Muscle of leg (tissue), 11 donors: Measurements from ENCODE around the gene MRPS15. TPM values are rescaled to one million over a fixed set of nuclear protein-coding genes. Genes with fewer than 3 reads are reported as not detected.

Source experiments
- DNase-seq: peaks from one replicate; pipeline ENCODE4 v3.0.0; 2013
- H3K27ac ChIP-seq: one replicate; pipeline ENCODE4 v1.5.1; 2013; ENCODE audit warnings: mild to moderate bottlenecking, low read length, control low read depth
- H3K27me3 ChIP-seq: one replicate; pipeline ENCODE4 v1.6.1; 2013; ENCODE audit warnings: low read length; ENCODE audit not compliant: control insufficient read depth, insufficient read depth
- H3K36me3 ChIP-seq: one replicate; pipeline ENCODE4 v1.6.1; 2013; ENCODE audit warnings: low read length; ENCODE audit not compliant: control insufficient read depth, insufficient read depth
- H3K4me1 ChIP-seq: one replicate; pipeline ENCODE4 v1.6.1; 2013; ENCODE audit warnings: low read length; ENCODE audit not compliant: control insufficient read depth, insufficient read depth
- H3K4me3 ChIP-seq: one replicate; pipeline ENCODE4 v1.5.1; 2013; ENCODE audit warnings: low read length, control low read depth
- H3K9me3 ChIP-seq: replicated peaks from 2 replicates; pipeline ENCODE4 v1.6.1; 2013; ENCODE audit warnings: low read depth, low read length; ENCODE audit not compliant: control insufficient read depth
- WGBS: methylation state at CpG from one replicate; pipeline ENCODE4 v1.1.5; 2013; ENCODE audit warnings: missing lambda C conversion rate; ENCODE audit not compliant: insufficient coverage; 5-methylcytosine and 5-hydroxymethylcytosine counted together
- polyA plus RNA-seq, 8 donors: library from polyadenylated mRNA; unstranded; fragments of 120-200 nt; gene quantifications; one replicate each; pipeline versions ENCODE4 v1.2.1 to v1.2.3, GENCODE V29; 2013; ENCODE audit warnings: inconsistent platforms in 1 of 8, low replicate concordance in 1 of 8; ENCODE audit not compliant: insufficient read length in 8 of 8, insufficient read depth in 1 of 8
- total RNA-seq: library from RNA; stranded (reverse); fragments of 120-200 nt; gene quantifications from one replicate; pipeline ENCODE4 v1.2.4, GENCODE V29; 2013

MRPS15 gene
- total and polyA plus RNA-seq, 9 donors, result 44.6 to 65.6 (median 59.8) TPM

DNA sequence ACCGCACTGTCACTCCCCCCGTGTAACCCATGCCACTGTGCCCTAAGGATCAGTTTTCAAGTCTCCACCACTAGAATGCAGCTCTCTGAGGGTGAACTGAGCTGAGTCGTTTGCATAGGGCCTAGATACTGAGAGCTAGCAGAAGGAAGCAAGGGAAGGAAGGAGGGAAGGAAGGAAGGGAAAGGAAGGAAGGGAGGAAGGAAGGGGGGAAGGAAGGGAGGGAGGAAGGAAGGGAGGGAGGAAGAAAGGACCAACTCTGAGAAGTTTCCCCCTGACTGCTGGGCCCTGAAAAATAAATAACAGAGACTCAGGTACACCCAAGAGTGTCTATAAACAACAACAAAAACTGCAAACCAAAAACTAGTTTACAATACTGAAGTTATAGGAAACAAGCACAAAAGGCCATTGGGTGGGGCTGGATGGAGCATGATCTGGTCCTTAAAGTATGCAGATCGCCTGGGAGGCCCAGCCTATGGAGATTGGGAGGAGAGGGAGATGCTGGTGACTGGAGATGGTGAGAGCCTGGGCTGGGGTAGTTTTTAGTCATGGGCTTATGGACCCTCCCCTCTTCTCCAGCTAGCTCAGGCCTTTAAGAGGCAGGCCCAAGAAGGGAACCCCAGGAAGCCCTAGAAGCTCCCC, 1.7 kb upstream of the MRPS15 start:
- Histone ChIP-seq H3K27me3 (no peaks in the 10 kb centered on the region), H3K27ac (no peak overlapping the region), H3K4me1 (peaks cover 7% of the 10 kb centered on the region), H3K36me3 (peaks cover 16% of the 10 kb centered on the region), H3K4me3 (no peak overlapping the region), H3K9me3 (no peaks in the 10 kb centered on the region)
- DNase-seq, result no peak
- WGBS, result 0% methylated on average over 1 of the region's 4 CpGs

DNA sequence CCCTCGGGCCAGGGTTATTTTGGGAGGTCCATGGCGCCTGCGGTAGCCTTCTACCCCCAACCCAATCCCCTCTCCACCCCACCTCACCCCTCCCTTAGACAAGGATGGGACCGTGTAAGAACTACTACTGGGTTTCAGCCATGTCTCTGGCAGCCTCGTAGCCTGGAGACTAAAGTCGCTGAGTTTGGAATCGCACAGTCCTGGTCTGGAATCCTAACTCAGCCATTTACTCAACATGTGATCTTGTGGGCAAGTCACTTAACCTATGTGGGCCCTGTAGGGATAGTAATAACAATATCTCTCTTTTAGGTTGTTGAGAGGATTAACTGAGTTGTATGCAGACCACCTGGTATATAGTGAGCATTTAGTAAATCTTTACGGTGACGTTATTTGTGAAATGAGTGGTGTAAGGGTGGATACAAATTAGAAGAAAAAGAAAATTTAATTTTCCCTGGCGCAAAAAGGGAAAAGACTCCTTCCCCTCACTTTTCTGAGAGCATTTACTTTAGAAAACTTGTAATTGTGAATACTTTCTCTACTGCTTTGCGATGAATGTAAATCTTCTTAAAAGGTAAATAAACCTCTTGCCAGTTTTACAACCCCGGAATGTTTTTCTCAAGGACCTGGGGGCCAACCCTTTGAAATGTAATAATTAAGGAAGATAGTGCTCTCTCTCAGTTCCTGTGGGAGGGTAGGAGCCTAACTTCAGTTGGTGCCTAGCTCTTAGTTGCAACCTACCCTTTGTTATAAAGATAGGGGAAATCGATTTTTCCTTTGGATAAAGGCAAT, 615 bp upstream of the MRPS15 start:
- Histone ChIP-seq H3K4me1 (peaks cover 7% of the 10 kb centered on the region), H3K27me3 (no peaks in the 10 kb centered on the region), H3K36me3 (peaks cover 26% of the 10 kb centered on the region), H3K27ac (peak overlapping the region; percentile 91), H3K9me3 (no peaks in the 10 kb centered on the region), H3K4me3 (peak overlapping the region; percentile 95)
- no peak for DNase-seq
- WGBS, result 0% methylated on average over 3 of the region's 13 CpGs

DNA sequence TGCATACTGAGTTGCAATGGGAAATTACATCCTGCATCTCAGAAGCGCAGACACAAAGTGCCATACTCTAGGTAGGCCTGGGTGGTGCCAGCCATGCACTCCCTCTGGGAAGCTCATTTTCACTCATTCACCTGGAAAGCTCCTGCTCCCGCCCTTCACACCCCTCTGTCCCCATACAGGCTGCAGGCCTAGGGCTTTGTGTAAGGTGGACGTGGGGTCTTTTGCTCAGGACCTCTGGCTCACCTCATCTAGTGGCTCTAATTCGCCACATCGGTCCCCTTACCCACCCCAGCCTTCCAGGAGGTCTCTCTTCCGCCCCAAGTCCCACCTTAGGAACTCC, 751 bp downstream of the MRPS15 start:
- Histone ChIP-seq H3K4me1 (peaks cover 7% of the 10 kb centered on the region), H3K27me3 (no peaks in the 10 kb centered on the region), H3K9me3 (no peaks in the 10 kb centered on the region), H3K4me3 (peak overlapping the region; percentile 95), H3K36me3 (peaks cover 38% of the 10 kb centered on the region), H3K27ac (peak overlapping the region; percentile 62)
- WGBS, result 8% methylated on average over 2 of the region's 6 CpGs
- no peak for DNase-seq

DNA sequence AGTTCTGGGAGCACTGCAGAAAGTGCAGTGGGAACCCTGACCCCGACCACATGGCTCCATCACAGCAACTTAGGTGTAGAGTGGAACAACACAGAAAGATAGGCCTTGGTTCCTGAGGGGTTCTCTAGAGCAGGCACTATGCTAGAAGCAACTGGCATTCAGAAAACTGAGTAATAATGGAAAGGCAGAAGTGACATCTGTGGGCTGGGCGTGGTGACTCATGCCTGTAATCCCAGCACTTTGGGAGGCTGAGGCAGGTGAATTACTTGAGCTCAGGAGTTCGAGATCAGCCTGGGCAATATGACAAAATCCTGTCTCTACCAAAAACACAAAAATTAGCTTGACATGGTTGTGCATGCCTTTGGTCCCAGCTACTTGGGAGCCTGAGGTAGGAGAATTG, 5.3 kb downstream of the MRPS15 start:
- H3K9me3 ChIP-seq, result no peaks in the 10 kb centered on the region
- H3K4me1 ChIP-seq, result peaks cover 5% of the 10 kb centered on the region
- no peak overlapping the region for H3K27ac ChIP-seq
- no peak for DNase-seq
- no peaks in the 10 kb centered on the region for H3K27me3 ChIP-seq
- 100% methylated on average over 1 of the region's 3 CpGs for WGBS
- H3K4me3 ChIP-seq, result no peak overlapping the region
- H3K36me3 ChIP-seq, result peaks cover 73% of the 10 kb centered on the region

DNA sequence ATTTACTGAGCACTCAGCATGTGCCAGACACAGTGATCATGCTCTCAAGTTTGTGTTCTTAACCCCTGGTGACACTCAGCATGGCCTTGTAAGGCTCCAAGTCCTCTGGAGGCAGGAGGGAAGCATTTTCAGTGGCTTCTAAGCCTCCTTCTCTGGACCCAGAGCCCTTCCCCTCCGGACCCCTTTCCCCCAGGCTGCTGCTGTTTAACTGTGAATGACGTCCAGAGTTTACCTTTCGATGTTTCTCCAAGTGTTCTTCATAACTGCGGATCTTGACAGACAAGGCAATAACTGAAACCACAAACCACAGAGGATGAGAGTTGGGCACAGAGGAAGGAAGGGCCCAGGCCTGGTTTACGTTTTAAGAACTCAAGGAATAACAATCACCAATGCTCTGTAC, 6.5 kb downstream of the MRPS15 start:
- Histone ChIP-seq H3K36me3 (peaks cover 77% of the 10 kb centered on the region), H3K27me3 (no peaks in the 10 kb centered on the region), H3K9me3 (no peaks in the 10 kb centered on the region), H3K27ac (no peak overlapping the region), H3K4me3 (no peak overlapping the region), H3K4me1 (no peaks in the 10 kb centered on the region)
- no CpG with 5 or more reads among the region's 5 CpGs for WGBS
- DNase-seq, result no peak

DNA sequence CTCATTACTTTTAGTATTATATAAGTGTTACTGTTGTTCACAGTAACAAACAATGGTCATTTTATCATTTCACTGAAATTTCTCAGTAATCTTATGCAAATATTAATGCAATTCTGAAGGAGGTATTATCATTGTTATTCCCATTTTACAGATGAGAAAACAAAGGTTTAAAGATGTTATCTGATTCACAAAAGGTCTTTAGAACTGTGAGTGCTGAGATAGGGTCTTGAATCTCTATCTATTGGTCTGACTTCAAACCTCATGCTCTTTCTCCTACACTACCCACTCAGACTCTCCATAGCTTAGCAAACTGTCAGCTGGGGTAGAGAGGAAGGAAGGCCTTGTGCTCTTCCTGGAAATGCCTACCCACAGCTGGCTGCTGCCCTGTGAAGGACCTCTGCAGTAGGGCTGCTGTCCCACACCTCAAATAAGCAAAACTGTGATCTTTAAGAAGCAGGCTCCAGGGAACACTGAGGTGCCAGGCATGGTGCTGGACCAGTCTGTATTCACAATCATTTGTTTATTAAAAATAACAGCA, 7.7 kb downstream of the MRPS15 start:
- H3K36me3 ChIP-seq, result peaks cover 67% of the 10 kb centered on the region
- no peaks in the 10 kb centered on the region for H3K27me3 ChIP-seq
- no peaks in the 10 kb centered on the region for H3K4me1 ChIP-seq
- no peak overlapping the region for H3K27ac ChIP-seq
- DNase-seq, result no peak
- H3K9me3 ChIP-seq, result no peaks in the 10 kb centered on the region
- H3K4me3 ChIP-seq, result no peak overlapping the region

DNA sequence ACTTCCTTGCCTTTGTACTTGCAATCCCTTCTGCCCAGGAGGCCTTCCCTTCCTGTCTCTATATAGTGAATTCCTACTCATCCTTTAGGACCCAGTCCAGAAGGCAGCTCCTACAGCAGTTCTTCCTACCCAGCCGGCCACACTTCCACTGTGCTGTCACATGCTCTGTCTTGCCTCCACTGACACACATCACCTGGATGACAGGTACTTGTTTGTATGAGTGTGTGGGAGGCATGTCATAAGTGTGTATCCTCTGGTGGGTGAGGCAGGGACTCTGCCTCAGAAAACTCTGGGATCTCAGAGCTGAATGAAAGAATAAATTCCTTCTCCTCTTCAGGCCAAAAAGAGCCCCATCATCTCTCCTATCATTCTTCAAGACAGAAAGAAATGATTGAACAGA, 8.8 kb downstream of the MRPS15 start:
- H3K27me3 ChIP-seq, result no peaks in the 10 kb centered on the region
- no peaks in the 10 kb centered on the region for H3K9me3 ChIP-seq
- H3K27ac ChIP-seq, result no peak overlapping the region
- peaks cover 57% of the 10 kb centered on the region for H3K36me3 ChIP-seq
- no CpG with 5 or more reads among the region's 1 CpG for WGBS
- H3K4me1 ChIP-seq, result peaks cover 6% of the 10 kb centered on the region
- DNase-seq, result no peak
- no peak overlapping the region for H3K4me3 ChIP-seq

DNA sequence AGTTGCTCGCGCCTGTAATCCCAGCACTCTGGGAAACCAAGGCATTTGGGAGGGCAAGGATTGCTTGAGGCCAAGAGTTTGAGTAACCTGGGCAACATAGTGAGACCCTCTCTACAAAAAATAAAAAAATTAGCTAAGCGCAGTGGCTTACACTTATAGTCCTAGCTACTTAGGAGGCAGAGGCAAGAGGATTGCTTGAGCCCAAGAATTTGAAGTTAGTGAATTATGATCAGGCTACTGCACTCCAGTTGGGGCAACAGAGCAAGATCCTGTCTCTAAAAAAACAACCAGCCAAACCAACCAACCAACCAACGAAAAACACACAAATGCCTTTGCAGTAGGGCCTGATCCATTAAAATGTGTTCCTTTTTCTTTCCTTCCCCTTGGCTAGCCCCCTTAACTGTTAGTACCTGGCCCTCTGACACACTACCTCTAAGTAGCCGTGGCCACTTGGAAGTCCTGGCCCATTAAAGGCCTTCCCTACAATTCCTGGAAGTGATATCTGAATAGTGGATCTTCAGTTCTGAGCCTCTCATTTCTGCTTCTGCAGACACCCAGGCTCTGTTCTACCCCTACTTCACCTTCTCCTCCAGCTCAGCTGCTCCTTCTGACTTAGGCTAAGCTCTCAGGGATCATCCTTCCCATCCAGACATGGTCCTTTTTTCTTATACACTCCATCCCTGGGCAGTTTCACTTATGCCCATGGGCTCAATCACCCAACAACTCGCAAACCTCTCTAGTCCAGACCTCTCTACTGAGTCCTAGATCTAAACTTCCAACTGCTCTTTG, 10.4 kb downstream of the MRPS15 start:
- H3K27me3 ChIP-seq, result no peaks in the 10 kb centered on the region
- WGBS, result 95% methylated on average over 3 of the region's 6 CpGs
- no peak overlapping the region for H3K4me3 ChIP-seq
- no peak overlapping the region for H3K27ac ChIP-seq
- no peak for DNase-seq
- peaks cover 10% of the 10 kb centered on the region for H3K4me1 ChIP-seq
- H3K9me3 ChIP-seq, result no peaks in the 10 kb centered on the region
- H3K36me3 ChIP-seq, result peaks cover 42% of the 10 kb centered on the region

DNA sequence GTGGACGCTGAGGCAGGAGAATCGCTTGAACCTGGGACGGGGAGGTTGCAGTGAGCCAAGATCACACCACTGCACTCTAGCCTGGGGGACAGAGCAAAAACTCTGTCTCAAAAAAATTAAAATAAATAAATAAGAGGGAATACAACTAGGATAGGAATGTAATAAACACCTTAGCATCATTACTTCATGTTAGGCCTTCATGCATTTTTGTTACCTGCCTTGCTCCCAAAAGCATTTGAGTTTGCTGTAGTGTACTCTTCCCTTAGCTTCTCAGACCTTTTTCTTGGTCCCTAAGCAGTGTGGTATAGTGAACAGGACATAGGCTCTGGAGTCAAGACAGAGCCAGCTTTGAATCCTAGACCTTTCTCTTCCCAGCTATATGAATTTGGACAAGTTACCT, 11.1 kb downstream of the MRPS15 start:
- peaks cover 36% of the 10 kb centered on the region for H3K36me3 ChIP-seq
- H3K27me3 ChIP-seq, result no peaks in the 10 kb centered on the region
- WGBS, result no CpG with 5 or more reads among the region's 3 CpGs
- peaks cover 10% of the 10 kb centered on the region for H3K4me1 ChIP-seq
- no peak overlapping the region for H3K4me3 ChIP-seq
- H3K9me3 ChIP-seq, result no peaks in the 10 kb centered on the region
- no peak for DNase-seq
- no peak overlapping the region for H3K27ac ChIP-seq

DNA sequence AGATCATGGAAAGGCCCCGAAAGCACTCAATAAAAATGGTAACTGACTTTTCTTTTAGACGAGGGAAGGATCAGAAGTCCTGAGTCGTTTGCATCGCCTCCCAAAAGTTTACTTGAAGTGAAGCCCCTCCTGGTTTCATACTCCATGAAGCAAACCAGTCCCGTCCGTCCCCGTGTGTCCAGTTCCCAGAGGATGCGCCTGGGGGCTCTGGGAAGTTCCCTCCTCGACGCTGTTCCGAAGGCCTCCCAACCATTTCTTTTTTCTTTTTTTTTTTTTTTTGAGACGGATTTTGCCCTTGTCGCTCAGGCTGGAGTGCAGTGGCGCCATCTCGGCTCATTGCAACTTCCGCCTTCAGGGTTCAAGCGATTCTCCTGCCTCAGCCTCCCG, 13.3 kb downstream of the MRPS15 start:
- 6% methylated on average over 10 of the region's 18 CpGs for WGBS
- no peak for DNase-seq
- peaks cover 10% of the 10 kb centered on the region for H3K4me1 ChIP-seq

More for the DNA sequence above, 13.3 kb downstream of the MRPS15 start:
- Histone ChIP-seq H3K4me3 (peak overlapping the region; percentile 87), H3K36me3 (peaks cover 24% of the 10 kb centered on the region), H3K27me3 (no peaks in the 10 kb centered on the region), H3K9me3 (no peaks in the 10 kb centered on the region), H3K27ac (peak overlapping the region; percentile 98)
